OCI-LY3 (cell line): Measurements from ENCODE around the gene CLSTN1.

Experiments used
- EZH2phosphoT487 ChIP-seq: fragments of 200-600 bp; shearing (Covaris generic); IDR thresholded peaks from 2 replicates; pipeline ENCODE4 v1.6.1; 2018; ENCODE audit warnings: antibody characterized with exemption, mixed run types, low read depth
- TF ChIP-seq, protein P1 (sequence below): fragments of 200-600, 300-600 bp; sonication (generic); IDR thresholded peaks from 2 replicates; pipeline ENCODE4 v1.5.1; 2014; ENCODE audit warnings: antibody characterized with exemption, low read length, low read depth

DNA sequence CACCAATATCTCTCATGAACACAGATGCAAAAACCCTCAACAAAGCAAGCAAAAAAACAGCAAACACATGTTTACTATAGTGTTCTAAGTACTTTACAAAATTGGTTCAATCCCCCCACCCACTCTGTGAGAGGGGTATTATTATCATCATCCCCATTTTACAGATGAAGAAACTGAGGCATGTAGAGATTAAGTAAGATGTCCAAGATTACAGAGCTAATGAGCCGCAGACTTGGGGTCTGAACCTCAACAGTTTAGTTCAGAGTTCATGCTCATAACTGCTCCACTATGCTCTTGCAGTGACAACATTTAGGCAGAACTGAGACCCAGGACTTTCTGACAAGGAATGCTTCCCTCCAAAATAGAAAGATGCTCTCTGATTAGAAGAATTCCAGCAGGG is 21.9 kb downstream of the CLSTN1 start:
- TF ChIP-seq, protein P1, sequence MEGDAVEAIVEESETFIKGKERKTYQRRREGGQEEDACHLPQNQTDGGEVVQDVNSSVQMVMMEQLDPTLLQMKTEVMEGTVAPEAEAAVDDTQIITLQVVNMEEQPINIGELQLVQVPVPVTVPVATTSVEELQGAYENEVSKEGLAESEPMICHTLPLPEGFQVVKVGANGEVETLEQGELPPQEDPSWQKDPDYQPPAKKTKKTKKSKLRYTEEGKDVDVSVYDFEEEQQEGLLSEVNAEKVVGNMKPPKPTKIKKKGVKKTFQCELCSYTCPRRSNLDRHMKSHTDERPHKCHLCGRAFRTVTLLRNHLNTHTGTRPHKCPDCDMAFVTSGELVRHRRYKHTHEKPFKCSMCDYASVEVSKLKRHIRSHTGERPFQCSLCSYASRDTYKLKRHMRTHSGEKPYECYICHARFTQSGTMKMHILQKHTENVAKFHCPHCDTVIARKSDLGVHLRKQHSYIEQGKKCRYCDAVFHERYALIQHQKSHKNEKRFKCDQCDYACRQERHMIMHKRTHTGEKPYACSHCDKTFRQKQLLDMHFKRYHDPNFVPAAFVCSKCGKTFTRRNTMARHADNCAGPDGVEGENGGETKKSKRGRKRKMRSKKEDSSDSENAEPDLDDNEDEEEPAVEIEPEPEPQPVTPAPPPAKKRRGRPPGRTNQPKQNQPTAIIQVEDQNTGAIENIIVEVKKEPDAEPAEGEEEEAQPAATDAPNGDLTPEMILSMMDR, result no peak
- TF ChIP-seq EZH2phosphoT487, result no peak
